ENCODE measurements around the gene TMEM217. TPM values are rescaled to one million over a fixed set of nuclear protein-coding genes. Genes with fewer than 3 reads are reported as not detected.

Gene TMEM217
- total RNA-seq, 1 donor from 2014 or later = 4.0 TPM

GRCh38 chr6:37205997-37206340 is 52.0 kb downstream of the TMEM217 start:
- Mint-ChIP-seq H3K36me3 (ENCODE audit: low read depth) (no peaks in the 10 kb centered on the region), H3K4me1 (ENCODE audit: low read depth) (no peaks in the 10 kb centered on the region), H3K27me3 (ENCODE audit: low read depth) (no peaks in the 10 kb centered on the region), H3K9me3 (ENCODE audit: low read depth) (no peaks in the 10 kb centered on the region), H3K27ac (ENCODE audit: unreplicated experiment) (no peak overlapping the region), H3K4me3 (ENCODE audit: unreplicated experiment) (no peak overlapping the region)
- no peak for DNase-seq (ENCODE audit: low spot score)
- TF ChIP-seq CTCF (IDR thresholded peaks at IDR 0.05) = no peak

- TF ChIP-seq CTCF (IDR thresholded peaks at IDR 0.05) = no peak
- no peak for DNase-seq (ENCODE audit: low spot score)
- no peaks in the 10 kb centered on the region for H3K9me3 Mint-ChIP-seq (ENCODE audit: low read depth)
- no peak overlapping the region for H3K27ac Mint-ChIP-seq (ENCODE audit: unreplicated experiment)
- no peaks in the 10 kb centered on the region for H3K4me1 Mint-ChIP-seq (ENCODE audit: low read depth)
- H3K36me3 Mint-ChIP-seq (ENCODE audit: low read depth) = no peaks in the 10 kb centered on the region
- peaks cover 1% of the 10 kb centered on the region for H3K27me3 Mint-ChIP-seq (ENCODE audit: low read depth)
- no peak overlapping the region for H3K4me3 Mint-ChIP-seq (ENCODE audit: unreplicated experiment)
Measured at GRCh38 chr6:37205175-37205996, 52.6 kb downstream of the TMEM217 start.

DNA sequence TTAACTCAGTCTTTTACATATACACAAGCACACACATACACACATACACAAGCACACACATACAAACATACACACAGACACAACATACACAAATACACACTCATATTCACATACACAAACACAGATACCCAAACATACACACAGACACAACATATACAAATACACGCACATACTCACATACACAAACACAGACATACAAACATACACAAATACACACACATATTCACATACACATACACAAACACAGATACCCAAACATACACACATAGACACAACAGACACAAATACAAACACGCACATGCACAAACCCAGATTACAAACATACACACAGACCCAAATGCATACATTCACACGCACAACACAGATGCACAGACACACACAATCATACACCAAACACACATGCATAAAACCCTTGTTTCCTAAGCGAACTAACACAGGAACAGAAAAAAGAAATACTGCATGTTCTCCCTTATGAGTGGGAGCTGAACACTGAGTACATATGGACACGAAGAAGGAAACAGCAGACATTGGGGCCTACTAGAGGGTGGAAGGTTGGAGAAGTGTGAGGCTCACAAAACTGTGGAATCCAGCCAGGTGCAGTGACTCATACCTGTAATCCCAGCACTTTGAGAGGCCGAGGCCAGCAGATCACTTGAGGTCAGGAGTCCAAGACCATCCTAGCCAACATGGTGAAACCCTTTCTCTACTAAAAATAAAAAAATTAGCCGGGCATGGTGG is 53.8 kb downstream of the TMEM217 start:
- DNase-seq (ENCODE audit: low spot score) = no peak
- Mint-ChIP-seq H3K4me1 (ENCODE audit: low read depth) (no peaks in the 10 kb centered on the region), H3K36me3 (ENCODE audit: low read depth) (no peaks in the 10 kb centered on the region), H3K27ac (ENCODE audit: unreplicated experiment) (no peak overlapping the region), H3K4me3 (ENCODE audit: unreplicated experiment) (no peak overlapping the region), H3K27me3 (ENCODE audit: low read depth) (peaks cover 5% of the 10 kb centered on the region), H3K9me3 (ENCODE audit: low read depth) (no peaks in the 10 kb centered on the region)
- no peak for TF ChIP-seq CTCF (IDR thresholded peaks at IDR 0.05)

DNA sequence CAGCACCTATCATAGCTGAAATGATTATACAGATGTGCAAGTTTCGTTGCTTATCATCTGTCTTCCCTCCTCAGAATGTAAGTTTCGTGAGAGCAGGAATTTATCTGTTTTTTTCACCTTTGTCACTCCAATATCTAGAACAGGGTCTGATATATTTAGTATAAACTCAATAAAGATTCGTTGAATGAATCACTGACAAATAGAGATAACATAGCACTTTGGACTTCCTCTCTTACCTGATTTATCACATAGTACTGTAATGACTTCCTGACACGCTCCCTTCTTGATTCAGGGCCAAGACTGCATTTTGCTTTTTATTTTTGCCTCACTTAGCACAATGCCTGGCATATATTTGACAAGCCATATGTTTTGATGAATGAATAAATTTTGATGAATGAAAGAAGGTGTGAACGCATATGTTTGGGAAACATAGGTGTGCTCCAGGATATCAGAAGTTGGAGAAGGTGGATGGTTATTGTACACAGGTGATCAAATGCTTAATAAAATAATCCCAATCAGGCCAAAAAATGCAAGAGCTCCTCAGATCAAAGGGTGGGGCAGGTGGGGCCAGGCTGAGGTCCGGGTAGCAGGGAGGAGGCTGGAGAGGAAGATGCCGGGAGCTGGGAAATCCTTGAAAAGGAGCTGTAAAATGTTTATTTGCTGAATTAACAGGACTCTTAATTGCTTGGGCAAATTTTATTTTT is 55.0 kb downstream of the TMEM217 start:
- Mint-ChIP-seq H3K4me1 (ENCODE audit: low read depth) (no peaks in the 10 kb centered on the region), H3K9me3 (ENCODE audit: low read depth) (no peaks in the 10 kb centered on the region), H3K36me3 (ENCODE audit: low read depth) (no peaks in the 10 kb centered on the region), H3K4me3 (ENCODE audit: unreplicated experiment) (no peak overlapping the region), H3K27ac (ENCODE audit: unreplicated experiment) (no peak overlapping the region), H3K27me3 (ENCODE audit: low read depth) (peaks cover 5% of the 10 kb centered on the region)
- TF ChIP-seq CTCF (IDR thresholded peaks at IDR 0.05) = no peak
- DNase-seq (ENCODE audit: low spot score) = no peak

GRCh38 chr6:37201726-37202125 is 56.2 kb downstream of the TMEM217 start:
- Mint-ChIP-seq H3K27me3 (ENCODE audit: low read depth) (peaks cover 5% of the 10 kb centered on the region), H3K4me3 (ENCODE audit: unreplicated experiment) (no peak overlapping the region), H3K27ac (ENCODE audit: unreplicated experiment) (no peak overlapping the region), H3K36me3 (ENCODE audit: low read depth) (no peaks in the 10 kb centered on the region), H3K4me1 (ENCODE audit: low read depth) (no peaks in the 10 kb centered on the region), H3K9me3 (ENCODE audit: low read depth) (peaks cover 4% of the 10 kb centered on the region)
- no peak for DNase-seq (ENCODE audit: low spot score)
- TF ChIP-seq CTCF (IDR thresholded peaks at IDR 0.05) = no peak

Data from chondrocyte (in vitro differentiated cells).